Activated CD8-positive, alpha-beta memory T cell treated with anti-CD3 and anti-CD28 coated beads for 1 hour (primary cell): ENCODE data around the gene MCM9.
A peak's percentile ranks its signal among the peaks of the same experiment; 100 is the strongest.

ENCODE experiments used
- DNase-seq, 2 donors: peaks; one replicate each; pipeline ENCODE4 v3.0.0-alpha.2; 2020; ENCODE audit warnings: low read depth in 1 of 2; ENCODE audit errors: extremely low read depth in 1 of 2

The MCM9 gene

DNA sequence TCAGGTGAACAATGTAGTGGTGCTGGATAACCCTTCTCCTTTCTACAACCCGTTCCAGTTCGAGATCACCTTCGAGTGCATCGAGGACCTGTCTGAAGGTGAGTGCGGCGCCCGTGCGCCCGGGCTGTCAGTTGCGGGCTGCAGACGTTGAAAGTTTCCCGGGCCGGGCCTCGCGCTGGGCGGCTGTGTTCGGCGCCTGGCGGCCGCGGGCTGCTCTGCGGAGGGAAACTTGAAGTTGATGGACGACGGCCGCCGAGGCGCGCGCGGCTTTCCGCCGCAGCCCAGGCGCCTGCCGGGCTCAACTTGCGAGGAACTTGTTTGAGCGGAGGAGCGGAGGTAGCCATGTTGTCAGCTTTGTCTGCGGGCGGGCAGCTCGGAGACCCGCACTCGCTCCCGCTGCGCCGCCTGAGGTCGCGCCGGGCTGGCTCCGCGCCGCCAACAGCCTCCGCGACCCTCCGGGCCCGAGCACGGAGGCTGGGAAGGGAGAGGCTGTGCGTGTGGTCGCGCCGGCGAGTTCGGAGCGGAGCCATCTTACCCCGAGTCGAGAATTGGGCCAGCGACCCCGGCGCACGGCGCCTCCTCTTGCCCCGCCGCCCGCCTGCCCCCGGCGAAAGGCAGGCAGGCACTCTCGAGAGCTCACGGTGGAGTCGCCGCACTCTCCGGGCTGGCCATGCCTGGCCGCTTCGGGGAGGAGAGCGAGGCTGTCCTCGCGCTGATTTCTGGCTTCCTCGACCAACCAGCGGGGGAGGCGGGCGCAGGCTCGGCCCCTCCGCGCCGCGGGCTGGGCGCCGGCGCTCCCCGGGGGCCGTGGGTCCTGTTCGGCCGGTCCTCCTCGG, 40.3 kb downstream of the MCM9 start:
- peak; percentile 12 to 38 for DNase-seq

DNA sequence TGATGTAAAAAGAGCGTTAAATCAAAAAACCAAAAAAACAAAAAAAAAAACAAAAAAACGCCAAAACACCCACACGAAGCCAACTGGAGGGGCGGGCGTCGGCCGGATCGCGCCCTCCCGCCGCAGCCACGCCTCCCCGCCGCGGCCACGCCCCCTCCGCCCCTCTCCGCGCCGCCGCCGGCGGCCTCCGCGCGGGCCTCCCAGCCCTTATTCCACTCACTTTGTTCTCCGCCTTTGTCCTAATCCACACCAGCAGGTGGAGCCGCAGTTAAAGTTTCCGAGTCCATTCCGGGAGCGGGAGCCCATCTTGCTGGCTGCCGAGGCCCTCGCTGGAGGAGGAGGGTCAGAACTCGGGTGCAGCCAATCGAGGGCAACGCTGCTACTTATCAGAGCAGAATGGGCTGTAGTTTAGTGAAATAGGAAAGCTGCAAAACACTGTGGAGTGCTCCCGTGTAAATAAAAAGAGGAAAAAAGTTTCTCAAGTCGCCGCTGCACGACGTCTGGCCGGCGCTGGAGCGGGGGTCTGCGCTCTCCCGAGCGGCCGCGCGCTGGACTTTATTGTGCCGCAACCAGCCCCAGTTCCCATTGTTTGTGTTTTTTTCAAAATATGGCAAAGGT, 41.0 kb downstream of the MCM9 start, which contains the start of gene ASF1A:
Gene ASF1A (plus strand): TSS at position 346 of the 618 bp plus-strand sequence. CDS start 262 bp downstream, at position 608.
- DNase-seq, result peak; percentile 90 to 94

DNA sequence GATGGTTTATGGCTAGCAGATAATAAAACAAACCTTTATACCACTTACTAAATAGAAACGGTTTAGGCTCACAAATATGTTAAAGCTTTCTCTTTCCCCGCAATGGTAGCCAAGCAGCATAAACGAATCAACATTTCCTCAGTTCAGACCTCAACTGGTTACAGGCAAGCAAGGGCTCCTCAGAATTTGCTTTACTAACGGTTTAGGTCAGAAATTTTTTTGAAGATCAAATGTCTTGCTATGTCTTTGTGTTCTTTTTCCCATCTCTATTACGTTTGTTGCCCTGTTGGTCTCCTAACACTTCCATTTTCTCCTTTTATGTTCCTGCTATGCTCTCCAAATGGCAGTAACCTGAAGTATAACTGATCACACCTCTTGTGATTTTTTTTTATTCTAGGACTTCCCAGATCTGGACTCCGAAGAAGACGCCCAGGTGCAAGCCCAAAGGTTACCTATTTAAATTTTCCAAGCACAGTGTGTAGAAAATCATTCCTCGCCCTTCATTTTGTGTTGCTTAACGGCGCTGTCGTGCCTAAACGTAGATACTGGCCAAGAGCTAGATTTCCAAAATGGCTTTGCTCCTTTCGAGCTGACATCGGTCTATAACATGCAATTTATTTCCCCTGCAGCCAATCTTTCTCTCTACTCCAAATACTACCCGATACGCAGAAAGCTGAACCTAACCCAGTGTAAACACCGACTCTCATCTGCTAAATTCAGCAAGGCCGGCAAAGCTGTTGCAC, 41.7 kb downstream of the MCM9 start:
- DNase-seq, result peak; percentile 4 to 15

DNA sequence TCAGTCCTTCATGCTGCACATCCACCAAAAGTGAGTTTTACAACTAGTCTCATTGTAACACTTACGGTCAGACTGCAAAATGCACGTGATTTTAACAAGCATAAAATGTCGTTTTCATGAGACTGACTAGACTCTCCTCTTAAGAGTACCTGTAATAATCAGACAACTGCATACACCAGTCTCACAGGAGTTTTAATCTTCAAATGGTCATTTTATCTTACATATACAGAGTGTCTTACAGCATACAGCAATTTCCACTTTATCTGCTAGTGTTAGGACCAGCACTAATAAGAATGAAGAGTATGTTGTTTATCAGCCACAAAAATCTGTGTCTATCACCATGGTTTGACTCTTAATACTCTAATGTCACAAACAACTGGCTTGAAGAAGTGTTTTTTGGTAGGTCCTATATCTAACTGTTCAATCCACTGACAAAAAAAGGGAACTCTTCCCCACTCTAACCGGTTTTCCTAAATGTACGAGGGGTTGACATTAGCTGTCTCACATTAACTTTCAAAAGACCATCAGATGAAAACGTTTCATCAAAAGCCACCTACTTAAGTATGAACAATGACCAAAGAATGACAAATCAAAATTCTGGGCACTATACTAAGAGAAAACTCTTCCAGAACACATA, 42.5 kb downstream of the MCM9 start:
- DNase-seq, result no peak

DNA sequence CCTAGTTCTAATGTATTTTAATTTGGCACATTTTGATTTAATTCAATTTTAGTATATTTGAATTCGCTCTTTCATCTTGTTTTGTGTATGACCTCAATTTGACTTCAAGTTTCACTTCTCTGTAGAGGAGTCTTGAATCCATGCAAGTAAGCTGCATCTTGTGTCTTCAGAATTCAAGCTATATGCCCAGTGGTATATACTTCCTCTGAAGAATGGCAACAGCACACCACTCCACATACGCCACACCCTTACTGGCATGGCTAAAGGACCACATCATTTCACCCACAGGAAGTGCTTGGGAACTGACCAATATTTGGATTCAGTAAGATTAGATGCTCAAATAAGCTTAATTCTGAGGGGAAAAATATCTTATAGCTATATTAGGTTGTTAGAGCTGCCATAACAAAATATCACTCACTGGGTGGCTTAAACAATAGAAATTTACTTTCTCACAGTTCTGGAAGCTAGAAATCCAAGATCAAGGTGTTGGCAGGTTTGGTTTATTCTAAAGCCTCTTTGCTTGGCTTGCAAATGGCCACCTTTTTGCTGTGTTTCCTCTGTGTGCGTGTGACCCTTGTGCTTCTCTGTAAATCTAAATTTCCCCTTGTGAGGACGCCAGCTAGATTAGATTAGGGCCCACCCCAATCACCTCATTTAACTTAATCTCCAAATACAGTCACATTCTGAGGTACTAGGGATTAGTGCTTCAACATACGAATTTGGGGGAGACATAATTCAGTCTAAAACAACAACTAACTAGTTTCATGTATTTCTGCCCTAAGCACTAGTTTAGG, 43.8 kb downstream of the MCM9 start:
- DNase-seq, result no peak

DNA sequence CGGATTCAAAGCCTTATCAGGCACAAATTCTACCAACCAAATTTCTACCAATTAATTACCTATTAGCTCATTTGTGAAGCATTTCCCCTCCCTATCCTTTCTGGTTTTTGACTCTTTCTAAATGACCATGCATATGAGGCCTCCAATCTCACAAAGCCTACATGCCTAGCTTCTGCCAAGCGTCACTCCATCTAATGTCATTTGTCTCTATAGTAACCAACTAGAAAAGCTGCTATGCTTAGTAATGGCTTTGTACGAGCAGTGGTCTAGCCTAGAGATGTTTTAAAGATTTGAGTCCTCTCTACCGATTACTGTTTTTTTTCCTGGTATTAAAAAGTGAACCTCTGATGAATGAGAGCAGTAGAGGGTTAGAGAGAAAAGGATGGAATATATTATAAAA, 45.8 kb downstream of the MCM9 start:
- no peak for DNase-seq

DNA sequence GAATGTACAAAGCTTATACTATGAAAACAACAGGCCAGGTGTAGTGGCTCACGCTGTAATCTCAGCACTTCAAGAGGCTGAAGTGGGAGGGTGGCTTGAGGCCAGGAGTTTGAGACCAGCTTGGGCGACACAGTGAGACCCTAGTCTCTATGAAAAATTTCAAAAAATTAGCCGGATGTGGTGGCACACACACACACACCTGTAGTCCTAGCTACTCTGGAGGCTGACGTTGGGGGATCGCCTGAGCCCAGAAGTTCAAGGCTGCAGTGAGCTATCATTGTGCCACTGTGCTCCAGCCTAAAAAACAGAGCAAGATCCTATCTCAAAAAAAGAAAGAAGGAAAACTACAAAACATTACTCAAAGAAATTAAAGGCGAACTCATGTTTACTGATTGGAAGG, 48.3 kb downstream of the MCM9 start:
- no peak for DNase-seq

DNA sequence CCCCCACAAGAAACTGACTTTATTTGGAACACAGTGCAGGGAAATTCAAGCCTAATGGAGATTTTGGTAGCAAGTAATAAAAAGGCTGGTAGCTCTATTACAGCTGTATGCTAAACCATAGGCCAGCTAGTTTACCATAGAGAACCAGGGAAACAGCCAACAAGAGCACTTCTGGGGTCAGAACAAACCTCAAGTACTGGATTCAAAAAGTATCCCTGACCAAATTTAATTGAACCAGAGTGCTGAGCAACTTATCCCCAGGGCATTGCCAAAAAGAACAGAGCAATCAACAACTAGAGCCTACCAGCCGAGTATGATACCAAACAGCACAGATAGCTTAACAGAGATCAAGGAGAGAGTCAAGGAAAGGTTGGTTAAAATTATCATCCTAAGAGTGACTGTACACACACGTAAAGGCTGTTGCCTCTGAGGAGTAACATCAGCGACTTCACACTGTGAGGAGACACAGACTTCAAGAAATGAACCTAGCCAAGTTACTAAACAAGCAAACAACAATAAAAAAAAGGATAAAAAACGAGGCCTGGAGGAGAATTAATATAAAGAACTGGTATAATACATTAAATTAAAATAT, 52.5 kb downstream of the MCM9 start:
- DNase-seq, result no peak

DNA sequence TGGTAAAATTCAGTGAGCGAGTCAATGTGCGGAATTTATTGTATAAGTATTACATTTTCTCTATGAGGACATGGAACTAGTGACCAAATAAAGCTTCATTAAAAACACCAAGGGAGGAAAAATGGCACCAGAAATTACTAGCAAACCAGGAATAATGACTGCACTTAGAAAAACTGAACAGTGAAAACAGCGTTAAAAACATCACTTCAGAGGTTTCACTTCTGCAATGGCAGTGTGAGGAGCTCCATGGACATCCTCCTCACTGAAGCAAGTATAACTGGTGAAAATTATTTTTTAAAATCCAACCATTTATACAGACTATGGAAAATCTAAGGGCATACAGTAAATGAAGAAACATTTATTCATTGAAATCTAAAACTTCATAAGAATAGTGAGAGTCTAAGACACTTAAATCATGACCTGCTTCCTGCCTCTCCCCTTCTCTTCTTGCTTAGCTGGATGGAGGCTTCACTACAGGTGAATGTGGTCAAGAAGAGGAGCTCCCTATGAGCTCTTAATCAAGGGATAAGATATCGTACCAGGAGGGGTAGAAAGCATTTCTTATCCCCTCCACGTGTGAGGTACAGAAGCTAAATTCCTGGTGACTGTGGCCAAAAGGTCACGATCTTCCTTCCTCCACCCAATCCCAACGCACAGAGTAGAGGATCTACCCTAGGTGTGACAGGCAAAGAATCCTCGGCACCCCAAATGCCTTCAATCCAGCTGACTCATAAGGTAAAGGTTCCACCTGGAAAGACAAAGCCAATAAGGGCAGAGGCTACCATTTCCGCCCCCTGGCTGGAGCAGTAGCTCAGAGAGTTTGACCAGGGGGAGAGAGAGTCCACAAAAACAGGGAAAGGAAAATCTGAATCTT, 53.3 kb downstream of the MCM9 start:
- DNase-seq, result no peak

DNA sequence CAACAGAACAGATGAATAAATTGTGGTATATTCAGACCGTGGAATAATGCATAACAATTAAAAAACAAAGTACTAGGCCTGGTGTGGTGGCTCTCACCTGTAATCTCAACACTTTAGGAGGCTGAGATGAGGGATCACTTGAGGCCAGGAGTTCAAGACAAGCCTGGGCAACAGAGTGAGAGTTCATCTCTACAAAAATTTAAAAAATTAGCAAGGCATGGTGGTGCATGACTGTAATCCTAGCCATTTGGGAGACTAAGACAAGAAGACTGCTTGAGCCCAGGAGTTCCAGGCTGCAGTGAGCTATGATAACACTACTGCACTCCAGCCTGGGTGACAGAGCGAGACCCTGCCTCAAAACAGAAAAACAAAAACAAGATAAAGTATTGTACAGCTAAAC, 57.2 kb downstream of the MCM9 start:
- no peak for DNase-seq

DNA sequence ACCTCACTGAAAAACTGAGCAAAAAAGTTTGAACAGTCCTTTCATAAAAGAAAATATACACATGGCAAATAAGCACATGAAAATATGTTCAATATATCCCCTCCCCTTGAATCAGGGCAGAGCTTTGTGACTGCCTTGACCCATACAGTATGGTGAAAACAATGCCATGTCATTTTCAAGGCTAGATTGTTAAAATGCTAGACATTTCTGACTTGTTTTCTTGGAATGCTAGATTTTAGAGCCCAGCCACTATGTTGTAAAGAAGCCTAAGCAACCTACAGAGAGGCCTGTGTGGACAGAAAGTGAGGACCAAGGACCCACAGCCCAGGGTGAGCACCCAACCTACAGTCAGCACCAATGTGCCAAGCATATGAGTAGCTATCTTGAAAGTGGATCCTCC, 58.1 kb downstream of the MCM9 start:
- DNase-seq, result no peak

DNA sequence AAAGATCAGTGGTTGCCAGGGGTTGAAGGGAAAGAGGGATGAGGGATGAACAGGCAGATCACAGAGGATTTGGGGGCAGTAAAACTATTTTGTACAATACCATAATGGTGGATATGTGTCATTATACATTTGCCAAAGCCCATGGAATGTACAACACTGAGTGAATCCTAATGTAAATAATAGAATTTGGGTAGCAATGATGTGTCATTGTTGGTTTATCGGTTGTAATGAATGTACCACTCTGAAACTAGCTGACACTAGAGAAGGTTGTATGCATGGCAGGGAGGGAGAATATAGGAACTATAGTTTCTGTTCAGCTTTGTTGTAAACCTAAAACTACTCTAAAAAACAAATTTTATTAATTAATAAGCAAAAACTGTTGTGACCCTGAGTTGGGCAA, 58.8 kb downstream of the MCM9 start:
- no peak for DNase-seq

DNA sequence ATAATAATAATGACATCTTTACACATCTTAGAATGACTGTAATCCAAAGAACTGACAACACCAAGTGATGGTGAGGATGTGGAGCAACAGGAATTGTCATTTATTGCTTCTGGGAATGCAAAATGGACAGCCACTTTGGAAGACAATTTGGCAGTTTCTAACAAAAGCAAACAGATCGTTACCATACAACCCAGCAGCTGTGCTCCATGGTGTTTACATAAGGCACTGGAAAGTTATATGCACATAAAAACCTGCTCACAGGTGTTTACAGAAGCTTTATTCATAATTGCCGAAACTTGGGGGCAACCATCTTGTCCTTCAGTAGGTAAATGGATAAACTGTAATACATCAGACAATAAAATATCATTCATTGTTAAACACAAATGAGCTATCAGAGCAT, 59.3 kb downstream of the MCM9 start:
- DNase-seq, result no peak

DNA sequence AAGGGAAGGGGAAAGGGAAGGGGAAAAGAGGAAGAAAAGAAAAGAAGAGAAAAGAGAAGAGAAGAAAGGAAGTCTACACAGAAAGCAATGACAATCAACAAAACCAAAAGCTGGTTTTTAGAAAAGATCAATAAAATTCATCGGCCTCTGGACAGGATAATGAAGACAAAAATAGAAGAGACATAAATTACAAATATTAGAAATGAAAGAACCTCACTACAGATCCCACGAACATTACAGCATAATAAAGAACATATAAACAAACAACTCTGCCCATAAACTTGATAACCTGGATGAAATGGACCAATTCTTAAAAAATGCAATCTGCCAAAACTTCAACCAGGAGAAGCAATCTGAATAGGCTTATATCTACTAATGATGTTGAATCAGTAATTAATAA, 61.7 kb downstream of the MCM9 start:
- no peak for DNase-seq

DNA sequence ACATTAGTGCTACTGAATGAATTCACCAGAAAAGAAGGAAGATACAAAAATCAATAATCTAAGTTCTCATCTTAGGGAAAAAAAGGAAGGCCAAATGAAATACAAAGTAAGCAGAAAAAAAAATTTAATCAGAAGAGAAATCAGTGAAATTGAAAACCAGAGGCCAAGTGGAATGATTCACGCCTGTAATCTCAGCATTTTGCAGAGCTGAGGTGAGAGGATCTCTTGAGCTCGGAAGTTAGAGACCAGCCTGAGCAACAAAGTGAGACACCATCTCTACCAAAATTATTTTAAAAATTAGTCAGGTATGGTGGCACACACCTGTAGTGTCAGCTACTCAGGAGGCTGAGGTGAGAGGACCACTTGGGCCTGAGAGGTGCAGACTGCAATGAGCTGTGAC, 62.2 kb downstream of the MCM9 start:
- no peak for DNase-seq

DNA sequence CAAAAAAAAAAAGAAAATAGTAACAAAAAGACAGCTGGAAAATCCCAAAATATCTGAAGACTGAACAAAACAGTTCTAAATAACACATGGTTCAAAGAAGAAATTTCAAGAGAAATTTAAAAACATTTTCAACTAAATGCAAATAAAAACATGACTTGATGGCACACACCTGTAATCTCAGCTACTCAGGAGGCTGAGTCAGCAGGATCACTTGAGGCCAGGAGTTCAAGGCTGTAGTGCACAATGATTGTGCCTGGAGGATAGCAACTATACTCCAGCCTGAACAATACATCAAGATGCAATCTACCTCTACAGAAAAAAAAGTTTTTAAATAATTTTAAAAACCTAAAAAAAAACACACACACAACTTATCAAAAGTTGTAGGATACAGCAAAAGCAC, 62.6 kb downstream of the MCM9 start:
- no peak for DNase-seq

DNA sequence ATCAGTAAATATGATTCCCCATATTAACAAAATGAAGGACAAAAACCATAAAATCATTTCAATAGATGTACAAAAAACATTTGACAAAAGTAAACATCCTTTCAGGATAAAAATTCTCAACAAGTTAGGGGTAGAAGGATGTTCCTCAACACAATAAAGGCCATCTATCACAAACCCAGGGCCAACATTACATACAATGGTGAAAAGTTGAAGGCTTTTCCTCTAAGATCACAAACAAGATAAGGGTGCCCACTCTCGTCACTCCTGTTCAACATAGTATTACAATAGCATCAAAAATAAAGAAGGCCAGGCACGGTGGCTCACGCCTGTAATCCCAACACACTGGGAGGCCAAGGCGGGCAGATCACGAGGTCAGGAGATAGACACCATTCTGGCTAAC, 63.6 kb downstream of the MCM9 start:
- no peak for DNase-seq

DNA sequence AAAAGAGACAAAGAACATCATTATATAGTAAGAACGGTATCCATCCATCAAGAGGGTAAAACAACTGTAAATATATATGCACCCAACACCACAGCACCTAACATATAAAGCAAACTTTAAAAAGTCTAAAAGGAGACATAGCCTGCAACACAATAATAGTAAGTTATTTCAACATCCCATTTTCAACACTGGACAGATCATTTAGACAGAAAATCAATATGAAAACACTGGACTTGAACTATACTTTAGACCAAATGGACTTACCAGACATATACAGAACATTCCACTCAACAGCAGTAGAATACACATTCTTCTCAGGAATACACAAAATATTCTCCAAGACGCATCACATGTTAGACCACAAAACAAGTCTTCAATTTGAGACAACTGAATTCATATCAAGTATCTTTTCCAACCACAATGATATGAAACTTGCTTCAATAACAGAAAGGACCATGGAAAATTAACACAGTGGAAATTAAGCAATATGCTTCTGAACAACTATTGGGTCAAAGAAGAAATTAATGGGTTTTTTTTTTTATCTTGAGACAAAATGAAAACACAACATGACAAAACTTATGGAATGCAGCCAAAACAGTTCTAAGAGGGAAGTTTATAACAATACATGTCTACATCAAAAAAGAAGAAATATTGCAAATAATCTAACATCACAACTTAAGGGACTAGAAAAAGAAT, 64.9 kb downstream of the MCM9 start:
- DNase-seq, result no peak

DNA sequence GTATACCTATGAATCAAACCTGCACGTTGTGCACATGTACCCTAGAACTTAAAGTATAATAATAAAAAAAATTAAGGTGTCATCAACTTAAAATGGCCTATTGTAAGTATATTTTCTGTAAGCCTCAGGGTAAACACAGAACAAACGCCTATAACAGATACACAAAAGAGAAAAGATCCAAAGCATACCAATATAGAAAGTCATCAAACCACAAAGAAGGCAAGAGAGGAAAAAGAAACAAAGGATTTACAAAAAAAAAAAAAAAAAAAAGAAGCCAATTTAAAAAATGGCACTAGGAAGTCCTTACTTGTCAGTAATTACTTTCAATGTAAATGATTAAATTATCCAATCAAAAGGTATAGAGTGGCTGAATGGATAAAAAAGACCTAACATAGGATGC, 65.6 kb downstream of the MCM9 start:
- DNase-seq, result no peak
